ENCODE data around the gene PSMD10. TPM values are rescaled to one million over a fixed set of nuclear protein-coding genes. Genes with fewer than 3 reads are reported as not detected.

PSMD10 gene, protein sequence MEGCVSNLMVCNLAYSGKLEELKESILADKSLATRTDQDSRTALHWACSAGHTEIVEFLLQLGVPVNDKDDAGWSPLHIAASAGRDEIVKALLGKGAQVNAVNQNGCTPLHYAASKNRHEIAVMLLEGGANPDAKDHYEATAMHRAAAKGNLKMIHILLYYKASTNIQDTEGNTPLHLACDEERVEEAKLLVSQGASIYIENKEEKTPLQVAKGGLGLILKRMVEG
- 10 to 100 TPM in 5 of 6 donors, 1 to 10 TPM in 1; 9.4 to 42.3 (median 35.4) TPM for total RNA-seq

GRCh38 chrX:108091264-108091877 lies at the start of gene PSMD10, which contains the start of gene ATG4A:
PSMD10 (minus strand) TSS chrX:108091542; CDS start chrX:108091520, 22 bp downstream.
ATG4A (plus strand) TSS chrX:108091778; CDS start chrX:108091827, 49 bp downstream.
- Histone ChIP-seq H3K9me3 (no peaks in the 10 kb centered on the region), H3K36me3 (peaks cover 0 to 15% (median 0%) of the 10 kb centered on the region in 4 donors), H3K4me1 (peaks cover 0 to 9% (median 0%) of the 10 kb centered on the region in 4 donors), H3K27ac (peak within 1 kb of the TSS; percentile 81 to 87 (median 84)), H3K4me3 (peak within 1 kb of the TSS; percentile 47 to 72 (median 56)), H3K27me3 (no peaks in the 10 kb centered on the region)
- ATAC-seq (ENCODE audit: low FRiP score in 2 of 2), result peak; percentile 99
- DNase-seq, result peak; percentile 93 to 95
- WGBS, 2 donors, result 0 to 42% methylated on average over 5 to 47 of the region's 47 CpGs
- TF ChIP-seq POLR2A (IDR thresholded peaks at IDR 0.05) (peak in 2 of 4 donors; percentile 56 to 79), EP300 (IDR thresholded peaks at IDR 0.05) (no peak), POLR2AphosphoS5 (IDR thresholded peaks at IDR 0.05) (peak; percentile 38 to 70)
- TF ChIP-seq, protein P1, sequence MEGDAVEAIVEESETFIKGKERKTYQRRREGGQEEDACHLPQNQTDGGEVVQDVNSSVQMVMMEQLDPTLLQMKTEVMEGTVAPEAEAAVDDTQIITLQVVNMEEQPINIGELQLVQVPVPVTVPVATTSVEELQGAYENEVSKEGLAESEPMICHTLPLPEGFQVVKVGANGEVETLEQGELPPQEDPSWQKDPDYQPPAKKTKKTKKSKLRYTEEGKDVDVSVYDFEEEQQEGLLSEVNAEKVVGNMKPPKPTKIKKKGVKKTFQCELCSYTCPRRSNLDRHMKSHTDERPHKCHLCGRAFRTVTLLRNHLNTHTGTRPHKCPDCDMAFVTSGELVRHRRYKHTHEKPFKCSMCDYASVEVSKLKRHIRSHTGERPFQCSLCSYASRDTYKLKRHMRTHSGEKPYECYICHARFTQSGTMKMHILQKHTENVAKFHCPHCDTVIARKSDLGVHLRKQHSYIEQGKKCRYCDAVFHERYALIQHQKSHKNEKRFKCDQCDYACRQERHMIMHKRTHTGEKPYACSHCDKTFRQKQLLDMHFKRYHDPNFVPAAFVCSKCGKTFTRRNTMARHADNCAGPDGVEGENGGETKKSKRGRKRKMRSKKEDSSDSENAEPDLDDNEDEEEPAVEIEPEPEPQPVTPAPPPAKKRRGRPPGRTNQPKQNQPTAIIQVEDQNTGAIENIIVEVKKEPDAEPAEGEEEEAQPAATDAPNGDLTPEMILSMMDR (IDR thresholded peaks at IDR 0.05), result peak in 4 of 6 experiments; percentile 7 to 35 (median 22)

GRCh38 chrX:108138814-108139702 lies 47.7 kb upstream of the PSMD10 start:
- H3K36me3 ChIP-seq, result peaks cover 0 to 34% (median 3%) of the 10 kb centered on the region in 4 donors
- no peak for DNase-seq
- WGBS, 2 donors, result 65 to 79% methylated on average over 6 to 7 of the region's 7 CpGs
- no peaks in the 10 kb centered on the region for H3K9me3 ChIP-seq
- H3K4me1 ChIP-seq, result no peaks in the 10 kb centered on the region
- H3K4me3 ChIP-seq, result no peak overlapping the region
- no peak for ATAC-seq (ENCODE audit: low FRiP score in 2 of 2)
- no peak overlapping the region for H3K27ac ChIP-seq
- TF ChIP-seq POLR2A (IDR thresholded peaks at IDR 0.05) (no peak), EP300 (IDR thresholded peaks at IDR 0.05) (no peak)
- TF ChIP-seq, protein P1 (IDR thresholded peaks at IDR 0.05), result peak in 1 of 6 experiments; percentile 30
- H3K27me3 ChIP-seq, result no peaks in the 10 kb centered on the region

DNA sequence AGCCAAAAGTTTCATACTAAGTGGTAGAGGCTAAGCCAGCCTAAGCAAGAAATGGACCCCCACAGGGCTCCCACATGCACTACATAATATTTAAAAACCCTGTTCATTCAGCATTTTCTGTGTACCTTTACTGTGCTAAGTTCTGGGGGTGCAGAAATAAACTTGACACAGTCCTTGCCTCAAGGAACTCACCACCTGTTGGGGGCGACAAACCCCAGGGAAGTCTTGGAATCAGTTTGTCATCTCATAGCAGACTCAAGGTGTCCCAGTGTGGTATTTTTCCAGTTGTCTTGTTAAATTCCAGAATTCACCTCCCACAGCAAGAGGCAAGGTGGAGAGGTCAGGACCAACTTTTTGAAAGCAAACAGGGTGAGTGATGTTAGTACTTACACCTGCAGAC lies 43.4 kb upstream of the PSMD10 start:
- Histone ChIP-seq H3K27me3 (no peaks in the 10 kb centered on the region), H3K9me3 (no peaks in the 10 kb centered on the region), H3K4me3 (no peak overlapping the region), H3K27ac (no peak overlapping the region), H3K36me3 (peaks cover 0 to 22% (median 0%) of the 10 kb centered on the region in 4 donors), H3K4me1 (no peaks in the 10 kb centered on the region)
- WGBS, 2 donors, result 47 to 100% methylated on average over 1 of the region's 1 CpG
- DNase-seq (no peak), ATAC-seq (ENCODE audit: low FRiP score in 2 of 2) (no peak)
- TF ChIP-seq EP300 (IDR thresholded peaks at IDR 0.05) (no peak), POLR2AphosphoS5 (IDR thresholded peaks at IDR 0.05) (no peak), POLR2A (IDR thresholded peaks at IDR 0.05) (no peak)
- TF ChIP-seq, protein P1 (IDR thresholded peaks at IDR 0.05), result no peak

DNA sequence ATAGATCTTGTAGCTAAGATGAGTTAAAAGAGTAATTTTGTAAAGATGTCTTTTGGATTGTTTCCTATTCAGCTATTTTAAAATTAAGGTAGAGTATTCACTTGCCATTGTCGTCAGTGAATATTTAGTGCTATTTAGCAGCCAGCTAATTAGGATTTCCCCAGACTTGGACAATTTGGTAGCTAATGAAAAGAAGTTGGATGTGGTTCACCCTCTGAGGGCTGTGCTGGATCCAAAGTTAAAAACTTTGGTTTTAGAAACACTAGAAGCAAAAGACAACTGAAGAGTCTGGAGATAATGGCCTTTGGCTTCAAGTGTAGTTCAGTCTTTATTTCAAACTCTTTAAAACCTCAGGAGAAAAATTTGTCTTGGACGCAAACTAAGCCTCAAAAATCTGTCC lies 41.5 kb upstream of the PSMD10 start:
- no peak for DNase-seq
- 75 to 93% methylated on average over 2 of the region's 2 CpGs for WGBS, 2 donors
- no peaks in the 10 kb centered on the region for H3K27me3 ChIP-seq

More for the DNA sequence above, 41.5 kb upstream of the PSMD10 start:
- no peak for ATAC-seq (ENCODE audit: low FRiP score in 2 of 2)
- no peak overlapping the region for H3K27ac ChIP-seq
- no peak overlapping the region for H3K4me3 ChIP-seq
- no peaks in the 10 kb centered on the region for H3K4me1 ChIP-seq
- peaks cover 0 to 11% (median 0%) of the 10 kb centered on the region in 4 donors for H3K36me3 ChIP-seq
- H3K9me3 ChIP-seq, result no peaks in the 10 kb centered on the region
- TF ChIP-seq EP300 (IDR thresholded peaks at IDR 0.05), result no peak
- TF ChIP-seq, protein P1 (IDR thresholded peaks at IDR 0.05), result no peak
- TF ChIP-seq POLR2A (IDR thresholded peaks at IDR 0.05), result no peak
- no peak for TF ChIP-seq POLR2AphosphoS5 (IDR thresholded peaks at IDR 0.05)

All from upper lobe of left lung (tissue), 6 donors.